C4-2B (cell line): Measurements from ENCODE around the gene MFSD2B.

Source experiments
- ZFX ChIP-seq: fragments of 450-650 bp; IDR thresholded peaks from 2 replicates; pipeline ENCODE4 v1.6.1; 2017
- TF ChIP-seq, protein P1 (sequence below): fragments of 450-650 bp; conservative IDR thresholded peaks from 2 replicates; pipeline ENCODE4 v1.5.1; 2017; ENCODE audit warnings: mild to moderate bottlenecking

DNA sequence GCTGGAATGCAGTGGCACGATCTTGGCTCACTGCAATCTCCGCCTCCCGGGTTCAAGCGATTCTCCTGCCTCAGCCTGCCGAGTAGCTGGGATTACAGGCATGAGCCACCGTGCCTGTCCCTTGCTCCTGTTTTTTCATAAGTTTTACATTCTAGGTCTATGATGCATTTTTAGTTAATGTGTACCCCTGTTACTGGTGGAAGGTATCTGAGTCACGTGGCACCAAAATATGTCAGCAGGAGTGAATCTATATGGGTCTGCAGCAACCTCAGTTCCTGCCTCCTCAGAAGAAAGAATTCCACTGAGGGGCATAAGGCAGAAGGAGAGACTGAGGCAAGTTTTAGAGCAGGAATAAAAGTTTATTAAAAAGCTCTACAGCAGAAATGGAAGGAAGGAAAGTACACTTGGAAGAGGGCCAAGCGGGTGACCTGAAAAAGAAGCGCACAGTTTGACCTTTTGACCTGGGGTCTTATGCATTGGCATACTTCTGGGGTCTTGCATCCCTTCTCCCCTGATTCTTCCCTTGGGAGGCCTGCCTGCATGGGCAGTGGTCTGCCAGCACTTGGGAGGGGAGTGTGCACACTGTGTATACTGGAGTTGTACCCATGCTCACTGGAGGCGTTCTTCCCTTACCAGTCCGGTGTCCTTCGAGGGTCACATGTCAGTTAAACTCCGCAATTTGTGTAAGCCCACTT lies 1.1 kb upstream of the MFSD2B start:
- TF ChIP-seq, protein P1, sequence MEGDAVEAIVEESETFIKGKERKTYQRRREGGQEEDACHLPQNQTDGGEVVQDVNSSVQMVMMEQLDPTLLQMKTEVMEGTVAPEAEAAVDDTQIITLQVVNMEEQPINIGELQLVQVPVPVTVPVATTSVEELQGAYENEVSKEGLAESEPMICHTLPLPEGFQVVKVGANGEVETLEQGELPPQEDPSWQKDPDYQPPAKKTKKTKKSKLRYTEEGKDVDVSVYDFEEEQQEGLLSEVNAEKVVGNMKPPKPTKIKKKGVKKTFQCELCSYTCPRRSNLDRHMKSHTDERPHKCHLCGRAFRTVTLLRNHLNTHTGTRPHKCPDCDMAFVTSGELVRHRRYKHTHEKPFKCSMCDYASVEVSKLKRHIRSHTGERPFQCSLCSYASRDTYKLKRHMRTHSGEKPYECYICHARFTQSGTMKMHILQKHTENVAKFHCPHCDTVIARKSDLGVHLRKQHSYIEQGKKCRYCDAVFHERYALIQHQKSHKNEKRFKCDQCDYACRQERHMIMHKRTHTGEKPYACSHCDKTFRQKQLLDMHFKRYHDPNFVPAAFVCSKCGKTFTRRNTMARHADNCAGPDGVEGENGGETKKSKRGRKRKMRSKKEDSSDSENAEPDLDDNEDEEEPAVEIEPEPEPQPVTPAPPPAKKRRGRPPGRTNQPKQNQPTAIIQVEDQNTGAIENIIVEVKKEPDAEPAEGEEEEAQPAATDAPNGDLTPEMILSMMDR: no peak
- TF ChIP-seq ZFX: no peak
